NCI-H2029 treated with DMSO at 0.1 percent for 48 hours (cell line): ENCODE results near the gene B4GALT7.
"Not testable (repeated sequence)": the region's sequence is repeated elsewhere in the genome, so short reads cannot be mapped to it uniquely, and the experiment has no call there.

Experiments
- DNase-seq: peaks from one replicate; lab custom pipeline; 2025; lab: John Stamatoyannopoulos, UW

Gene B4GALT7

GRCh38 chr5:177609076-177610059 lies 9.4 kb downstream of the B4GALT7 start:
- DNase-seq, result no peak

- no peak for DNase-seq
Observed at GRCh38 chr5:177610131-177610769, 10.3 kb downstream of the B4GALT7 start.

- DNase-seq, result no peak
Observed at GRCh38 chr5:177610770-177611445, 11.0 kb downstream of the B4GALT7 start.

- no peak for DNase-seq
Observed at GRCh38 chr5:177611446-177612214, 11.7 kb downstream of the B4GALT7 start.

- DNase-seq, result no peak
Observed at GRCh38 chr5:177612215-177612673, 12.3 kb downstream of the B4GALT7 start.

GRCh38 chr5:177620560-177620959 lies 20.6 kb downstream of the B4GALT7 start:
- no peak for DNase-seq

- not testable (repeated sequence) for DNase-seq
Observed at GRCh38 chr5:177624172-177624571, 24.2 kb downstream of the B4GALT7 start.

GRCh38 chr5:177630186-177630585 lies 30.3 kb downstream of the B4GALT7 start:
- not testable (repeated sequence) for DNase-seq

GRCh38 chr5:177634912-177635311 lies 35.0 kb downstream of the B4GALT7 start:
- not testable (repeated sequence) for DNase-seq

- not testable (repeated sequence) for DNase-seq
Observed at GRCh38 chr5:177645462-177645861, 45.5 kb downstream of the B4GALT7 start.

- not testable (repeated sequence) for DNase-seq
Observed at GRCh38 chr5:177651235-177651634, 51.3 kb downstream of the B4GALT7 start.

- DNase-seq, result not testable (repeated sequence)
Observed at GRCh38 chr5:177657846-177658245, 57.9 kb downstream of the B4GALT7 start.

- not testable (repeated sequence) for DNase-seq
Observed at GRCh38 chr5:177658542-177658941, 58.6 kb downstream of the B4GALT7 start.
